Thoracic aorta (tissue), 2 donors: ENCODE measurements around the gene TSPAN5. TPM values are rescaled to one million over a fixed set of nuclear protein-coding genes. Genes with fewer than 3 reads are reported as not detected.

ENCODE experiments used
- ATAC-seq: fragments of 150-250 bp; one replicate; pipeline ENCODE4 v1.8.0; 2017; ENCODE audit warnings: low read depth; ENCODE audit not compliant: insufficient number of reproducible peaks, low FRiP score
- DNase-seq: peaks from one replicate; pipeline ENCODE4 v3.0.0-alpha.2; 2020; ENCODE audit warnings: low spot score
- H3K27ac ChIP-seq, 2 donors: fragments of 200-600 bp; sonication (generic); 1 replicate in 1 of 2; 2 replicates in 1 of 2; pipeline ENCODE4 v1.5.1; 2016; ENCODE audit warnings: mild to moderate bottlenecking in 2 of 2, moderate library complexity in 2 of 2
- H3K27me3 ChIP-seq: fragments of 200-600 bp; sonication (generic); replicated peaks from 2 replicates; pipeline ENCODE4 v1.6.0; 2016; ENCODE audit warnings: mild to moderate bottlenecking; ENCODE audit not compliant: insufficient read depth
- H3K36me3 ChIP-seq: fragments of 200-600 bp; sonication (generic); one replicate; pipeline ENCODE4 v1.5.1; 2016
- H3K4me1 ChIP-seq, 2 donors: fragments of 200-600 bp; sonication (generic); 1 replicate in 1 of 2; 2 replicates in 1 of 2; pipeline versions ENCODE4 v1.5.1 to v1.6.0; 2016; ENCODE audit warnings: low read depth in 2 of 2, mild to moderate bottlenecking in 1 of 2; ENCODE audit not compliant: control insufficient read depth in 1 of 2
- H3K4me3 ChIP-seq: fragments of 200-600 bp; sonication (generic); 2 replicates; pipeline ENCODE4 v1.5.1; 2016; ENCODE audit warnings: mild to moderate bottlenecking
- H3K9me3 ChIP-seq: fragments of 200-600 bp; sonication (generic); 2 replicates; pipeline ENCODE4 v1.5.1; 2016
- total RNA-seq, 2 donors: library from RNA; depleted of rRNA; stranded (reverse); fragments of >200 nt; gene quantifications; one replicate each; pipeline versions ENCODE4 v1.1.0 to v1.2.3, GENCODE V29; 2016
- TF ChIP-seq, protein P1 (sequence below): fragments of 200-600 bp; sonication (generic); IDR thresholded peaks from one replicate; pipeline ENCODE4 v1.5.1; 2019; ENCODE audit warnings: antibody characterized with exemption

The TSPAN5 gene
- total RNA-seq, 2 donors from 2014 or later, result 7.7 to 11.4 TPM

DNA sequence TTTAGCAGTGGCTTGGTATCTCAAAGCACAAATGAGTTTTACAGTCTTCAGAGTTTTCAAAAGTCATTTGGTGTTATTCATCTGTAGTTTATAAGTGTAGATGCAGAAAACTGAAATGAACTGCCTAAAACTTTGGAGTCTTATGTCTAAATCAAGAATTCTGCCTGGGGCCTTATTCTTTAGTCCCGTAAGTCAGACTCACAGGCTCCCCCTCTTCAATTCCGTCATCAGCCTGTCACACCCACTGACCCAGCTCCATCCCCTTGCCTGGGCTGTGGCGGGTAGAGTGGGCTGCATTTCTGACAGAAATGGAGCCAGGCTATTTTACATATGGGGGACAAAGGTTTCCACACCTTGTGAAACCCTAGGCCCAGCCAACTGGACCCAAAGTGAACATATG, 44.3 kb downstream of the TSPAN5 start:
- Histone ChIP-seq H3K27me3 (no peaks in the 10 kb centered on the region), H3K9me3 (no peaks in the 10 kb centered on the region), H3K27ac (no peak overlapping the region), H3K4me1 (no peaks in the 10 kb centered on the region), H3K4me3 (no peak overlapping the region), H3K36me3 (no peaks in the 10 kb centered on the region)
- ATAC-seq (no peak), DNase-seq (no peak)
- TF ChIP-seq, protein P1, sequence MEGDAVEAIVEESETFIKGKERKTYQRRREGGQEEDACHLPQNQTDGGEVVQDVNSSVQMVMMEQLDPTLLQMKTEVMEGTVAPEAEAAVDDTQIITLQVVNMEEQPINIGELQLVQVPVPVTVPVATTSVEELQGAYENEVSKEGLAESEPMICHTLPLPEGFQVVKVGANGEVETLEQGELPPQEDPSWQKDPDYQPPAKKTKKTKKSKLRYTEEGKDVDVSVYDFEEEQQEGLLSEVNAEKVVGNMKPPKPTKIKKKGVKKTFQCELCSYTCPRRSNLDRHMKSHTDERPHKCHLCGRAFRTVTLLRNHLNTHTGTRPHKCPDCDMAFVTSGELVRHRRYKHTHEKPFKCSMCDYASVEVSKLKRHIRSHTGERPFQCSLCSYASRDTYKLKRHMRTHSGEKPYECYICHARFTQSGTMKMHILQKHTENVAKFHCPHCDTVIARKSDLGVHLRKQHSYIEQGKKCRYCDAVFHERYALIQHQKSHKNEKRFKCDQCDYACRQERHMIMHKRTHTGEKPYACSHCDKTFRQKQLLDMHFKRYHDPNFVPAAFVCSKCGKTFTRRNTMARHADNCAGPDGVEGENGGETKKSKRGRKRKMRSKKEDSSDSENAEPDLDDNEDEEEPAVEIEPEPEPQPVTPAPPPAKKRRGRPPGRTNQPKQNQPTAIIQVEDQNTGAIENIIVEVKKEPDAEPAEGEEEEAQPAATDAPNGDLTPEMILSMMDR, result no peak

DNA sequence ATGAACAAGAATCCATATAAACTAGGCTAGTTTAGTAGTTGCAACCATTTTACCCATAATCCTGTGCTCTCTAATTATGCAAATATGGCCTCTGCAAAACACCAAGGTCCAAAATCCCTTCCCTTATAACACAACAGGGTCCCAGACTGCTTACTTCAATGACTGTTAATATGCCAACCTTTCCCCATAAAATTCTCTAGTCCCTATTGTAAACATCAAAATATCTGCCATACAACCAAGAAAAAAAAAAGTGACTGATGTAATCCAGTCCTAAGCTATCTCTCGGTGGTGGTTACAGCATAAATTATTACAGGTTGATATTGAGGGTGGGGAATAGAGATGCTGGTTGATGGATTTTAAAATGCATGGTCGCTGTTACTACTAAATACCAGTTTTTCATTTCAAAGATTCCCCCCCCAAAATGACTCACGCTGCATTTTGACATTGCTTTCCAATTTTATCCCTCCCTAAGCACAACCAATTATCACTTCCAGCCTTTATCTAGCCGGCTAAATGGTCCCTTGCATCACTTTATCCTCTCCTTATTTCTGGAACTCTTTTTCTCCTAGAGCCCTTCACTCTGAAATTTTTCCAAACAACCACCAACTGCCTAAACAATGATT, 44.8 kb downstream of the TSPAN5 start:
- Histone ChIP-seq H3K9me3 (no peaks in the 10 kb centered on the region), H3K36me3 (no peaks in the 10 kb centered on the region), H3K4me3 (no peak overlapping the region), H3K27me3 (no peaks in the 10 kb centered on the region), H3K27ac (no peak overlapping the region), H3K4me1 (no peaks in the 10 kb centered on the region)
- TF ChIP-seq, protein P1, result no peak
- no peak for DNase-seq
- ATAC-seq, result no peak

DNA sequence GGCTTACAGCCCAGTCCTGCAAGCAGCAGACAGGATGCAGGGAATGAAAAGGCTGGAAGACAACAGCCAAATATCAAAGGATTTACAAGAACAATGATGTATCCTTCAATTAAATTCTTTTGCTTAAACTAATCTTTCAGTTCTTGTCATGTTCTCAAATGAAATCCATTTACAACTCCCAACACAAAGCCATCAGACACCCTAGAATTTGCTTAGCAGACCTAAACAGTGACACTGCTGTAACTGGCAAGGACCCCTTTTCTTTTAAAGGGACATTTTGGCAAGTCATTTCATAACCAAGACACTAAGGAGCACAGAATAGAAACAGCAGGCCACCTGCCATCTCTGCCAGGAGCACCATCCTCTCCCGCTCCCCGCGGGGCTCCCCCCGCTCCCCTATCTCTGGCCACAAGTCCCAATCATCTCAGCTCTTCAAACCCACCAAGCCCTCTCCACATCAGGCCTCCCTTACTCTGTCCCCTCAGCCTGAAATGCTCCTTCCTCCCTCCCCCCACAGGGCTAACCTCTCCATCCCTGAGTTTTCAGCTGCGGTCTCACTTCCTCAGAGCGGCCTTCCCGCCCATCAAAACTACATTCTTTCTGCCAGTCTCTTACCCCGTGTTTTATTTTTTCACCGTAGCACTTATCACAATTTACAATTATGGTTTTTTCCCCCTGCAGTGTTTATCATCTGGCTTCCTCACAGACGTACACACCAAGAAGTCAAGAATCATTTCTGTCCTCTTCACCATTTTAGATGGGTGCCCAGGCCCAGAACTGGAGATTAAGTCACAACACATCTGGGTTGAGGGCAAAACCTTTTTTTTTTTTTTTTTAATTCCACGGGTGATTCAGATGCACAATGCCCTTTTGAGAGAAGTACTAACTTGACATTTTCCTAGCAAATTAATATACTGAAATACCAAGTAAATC, 45.8 kb downstream of the TSPAN5 start:
- TF ChIP-seq, protein P1, result no peak
- no peak for ATAC-seq

DNA sequence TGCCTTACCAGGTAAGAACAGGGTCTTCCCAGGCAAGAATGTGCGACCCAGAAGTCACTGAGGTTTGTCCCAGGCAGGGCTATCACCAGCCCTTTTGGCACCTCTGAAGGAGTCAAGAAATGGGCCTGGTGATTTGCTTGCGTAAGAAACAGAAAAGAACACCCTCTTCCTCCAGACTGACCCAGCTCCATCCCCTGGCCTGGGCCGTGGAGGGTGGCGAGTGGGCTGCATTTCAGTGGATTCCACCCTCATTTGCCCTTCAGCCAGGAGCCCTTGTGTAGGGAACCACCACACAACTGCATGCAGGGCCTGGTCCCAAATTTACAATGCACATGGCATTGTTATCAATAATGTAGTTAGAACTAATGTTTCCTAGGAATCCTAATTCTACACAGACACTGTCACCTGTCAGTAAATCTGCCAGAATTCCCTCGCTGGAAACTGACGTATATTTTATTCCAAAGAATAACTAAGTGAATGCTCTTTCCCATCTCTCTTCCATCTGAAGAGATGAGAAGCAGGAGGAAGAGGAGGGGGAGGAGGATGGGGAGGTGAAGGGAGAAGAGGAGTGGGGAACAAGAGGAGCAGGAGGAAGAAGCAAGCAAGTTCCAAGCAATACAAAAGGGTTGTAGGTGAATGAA, 46.6 kb downstream of the TSPAN5 start:
- Histone ChIP-seq H3K27ac (no peak overlapping the region), H3K4me1 (no peaks in the 10 kb centered on the region), H3K36me3 (no peaks in the 10 kb centered on the region), H3K27me3 (no peaks in the 10 kb centered on the region), H3K4me3 (no peak overlapping the region), H3K9me3 (no peaks in the 10 kb centered on the region)
- no peak for DNase-seq
- ATAC-seq, result no peak
- TF ChIP-seq, protein P1, result no peak

More for the DNA sequence above, 45.8 kb downstream of the TSPAN5 start:
- H3K27ac ChIP-seq, result no peak overlapping the region
- H3K4me1 ChIP-seq, result no peaks in the 10 kb centered on the region
- H3K9me3 ChIP-seq, result no peaks in the 10 kb centered on the region
- no peak for DNase-seq
- no peaks in the 10 kb centered on the region for H3K36me3 ChIP-seq
- no peak overlapping the region for H3K4me3 ChIP-seq
- H3K27me3 ChIP-seq, result no peaks in the 10 kb centered on the region
